Osteoblast (primary cell): ENCODE measurements around the gene ABLIM2. TPM values are rescaled to one million over a fixed set of nuclear protein-coding genes. Genes with fewer than 3 reads are reported as not detected.

Experiments used
- DNase-seq: peaks from one replicate; pipeline ENCODE4 v3.0.0; 2011; ENCODE audit warnings: low spot score, mixed read lengths; ENCODE audit not compliant: insufficient read length; ENCODE audit errors: missing footprints
- H2AFZ ChIP-seq: 2 replicates; pipeline ENCODE4 v1.6.0; 2011; ENCODE audit warnings: mild to moderate bottlenecking, low read length
- H3K27ac ChIP-seq: 2 replicates; pipeline ENCODE4 v1.5.1; 2011; ENCODE audit warnings: mild to moderate bottlenecking, low read depth, low read length, moderate library complexity
- H3K27me3 ChIP-seq: 2 replicates; pipeline ENCODE4 v1.6.0; 2012; ENCODE audit warnings: mild to moderate bottlenecking, control low read depth, inconsistent platforms, low read length, moderate library complexity; ENCODE audit not compliant: insufficient read depth
- H3K36me3 ChIP-seq: 2 replicates; pipeline ENCODE4 v1.5.1; 2011; ENCODE audit warnings: mild to moderate bottlenecking, low read length, control low read depth, moderate library complexity; ENCODE audit not compliant: insufficient read depth
- H3K4me1 ChIP-seq: 2 replicates; pipeline ENCODE4 v1.5.1; 2011; ENCODE audit warnings: mild to moderate bottlenecking, low read length, control low read depth, moderate library complexity; ENCODE audit not compliant: insufficient read depth
- H3K4me2 ChIP-seq: 2 replicates; pipeline ENCODE4 v1.6.0; 2011; ENCODE audit warnings: mild to moderate bottlenecking, low read length; ENCODE audit not compliant: insufficient read depth
- H3K4me3 ChIP-seq: fragments of 200-600 bp; sonication (generic); 3 replicates; pipeline ENCODE4 v1.5.1; 2012; ENCODE audit warnings: mild to moderate bottlenecking, low read length, inconsistent platforms; ENCODE audit not compliant: insufficient read depth
- H3K79me2 ChIP-seq: 2 replicates; pipeline ENCODE4 v1.6.0; 2012; ENCODE audit warnings: mild to moderate bottlenecking, low read length, control low read depth, inconsistent platforms; ENCODE audit not compliant: insufficient read depth
- H3K9me3 ChIP-seq: 2 replicates; pipeline ENCODE4 v1.5.1; 2011; ENCODE audit warnings: low read depth, low read length, control low read depth
- H4K20me1 ChIP-seq: 2 replicates; pipeline ENCODE4 v1.6.0; 2012; ENCODE audit warnings: mild to moderate bottlenecking, low read length, control low read depth; ENCODE audit not compliant: insufficient read depth
- total RNA-seq: library from RNA; depleted of rRNA; stranded (reverse); fragments of >200 nt; gene quantifications from 2 replicates; pipeline ENCODE4 v1.2.3, GENCODE V29; 2012
- TF ChIP-seq, protein P1 (sequence below): IDR thresholded peaks from 2 replicates; pipeline ENCODE4 v1.5.1; 2011; ENCODE audit warnings: mild to moderate bottlenecking, low read depth, low read length, moderate library complexity; ENCODE audit errors: extremely low read depth

Gene ABLIM2
- total RNA-seq, 1 donor, result 0.36 TPM

DNA sequence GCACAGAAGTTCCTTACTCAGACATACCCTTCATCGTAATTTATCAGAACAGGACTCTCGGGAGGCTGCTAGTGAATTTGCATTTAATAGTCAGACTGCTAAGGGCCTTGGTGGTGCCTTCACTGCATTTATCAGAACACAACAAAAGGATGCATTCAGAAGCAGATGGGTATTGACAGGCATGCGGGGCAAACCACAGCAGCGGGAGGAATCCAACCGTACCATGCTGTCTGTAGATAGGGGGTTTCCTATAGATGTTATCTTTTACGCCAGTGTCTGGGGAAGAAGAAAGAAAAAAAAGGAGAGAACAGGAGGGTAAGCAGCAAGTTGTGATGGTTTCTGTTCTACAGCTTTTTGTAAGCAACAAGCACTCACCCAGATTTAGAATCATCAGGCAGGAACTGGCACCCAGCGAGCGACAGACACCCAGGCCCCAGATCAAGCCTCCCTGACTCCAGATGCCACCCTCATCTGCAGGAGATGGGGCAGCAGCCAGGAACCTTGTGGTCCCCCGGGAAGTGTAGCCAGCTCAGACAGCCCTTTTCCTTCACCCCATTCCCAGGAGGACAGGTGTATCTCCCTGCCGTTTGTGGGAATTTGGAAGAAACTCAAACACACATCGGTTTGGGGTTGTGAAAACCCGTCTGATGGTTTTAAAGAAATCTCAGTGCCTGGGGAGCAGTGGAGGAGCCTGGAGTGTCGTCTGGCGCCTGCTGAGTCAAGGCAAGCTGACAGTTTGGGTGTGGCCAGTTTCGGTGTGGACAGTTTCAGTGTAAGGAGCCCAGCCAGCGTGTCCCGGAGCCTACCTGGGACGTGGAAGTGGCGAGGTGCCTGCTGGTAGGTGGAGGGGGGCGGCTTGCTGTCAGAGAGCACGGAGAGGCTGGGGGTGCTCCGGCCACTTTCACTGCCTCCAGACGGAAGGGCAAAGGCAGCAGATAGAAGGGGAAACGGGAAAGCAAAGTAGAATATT, 138.9 kb downstream of the ABLIM2 start:
- H3K9me3 ChIP-seq, result no peaks in the 10 kb centered on the region
- no peak overlapping the region for H3K4me3 ChIP-seq
- H3K79me2 ChIP-seq, result no peaks in the 10 kb centered on the region
- H4K20me1 ChIP-seq, result no peaks in the 10 kb centered on the region
- no peak overlapping the region for H2AFZ ChIP-seq
- H3K36me3 ChIP-seq, result no peaks in the 10 kb centered on the region
- H3K27me3 ChIP-seq, result peaks cover 46% of the 10 kb centered on the region
- H3K4me2 ChIP-seq, result no peak overlapping the region
- no peak overlapping the region for H3K27ac ChIP-seq
- peak; percentile 83 for DNase-seq
- TF ChIP-seq, protein P1, sequence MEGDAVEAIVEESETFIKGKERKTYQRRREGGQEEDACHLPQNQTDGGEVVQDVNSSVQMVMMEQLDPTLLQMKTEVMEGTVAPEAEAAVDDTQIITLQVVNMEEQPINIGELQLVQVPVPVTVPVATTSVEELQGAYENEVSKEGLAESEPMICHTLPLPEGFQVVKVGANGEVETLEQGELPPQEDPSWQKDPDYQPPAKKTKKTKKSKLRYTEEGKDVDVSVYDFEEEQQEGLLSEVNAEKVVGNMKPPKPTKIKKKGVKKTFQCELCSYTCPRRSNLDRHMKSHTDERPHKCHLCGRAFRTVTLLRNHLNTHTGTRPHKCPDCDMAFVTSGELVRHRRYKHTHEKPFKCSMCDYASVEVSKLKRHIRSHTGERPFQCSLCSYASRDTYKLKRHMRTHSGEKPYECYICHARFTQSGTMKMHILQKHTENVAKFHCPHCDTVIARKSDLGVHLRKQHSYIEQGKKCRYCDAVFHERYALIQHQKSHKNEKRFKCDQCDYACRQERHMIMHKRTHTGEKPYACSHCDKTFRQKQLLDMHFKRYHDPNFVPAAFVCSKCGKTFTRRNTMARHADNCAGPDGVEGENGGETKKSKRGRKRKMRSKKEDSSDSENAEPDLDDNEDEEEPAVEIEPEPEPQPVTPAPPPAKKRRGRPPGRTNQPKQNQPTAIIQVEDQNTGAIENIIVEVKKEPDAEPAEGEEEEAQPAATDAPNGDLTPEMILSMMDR, result no peak
- H3K4me1 ChIP-seq, result no peaks in the 10 kb centered on the region

- no peak overlapping the region for H3K4me3 ChIP-seq
- H4K20me1 ChIP-seq, result no peaks in the 10 kb centered on the region
- DNase-seq, result peak; percentile 36
- no peaks in the 10 kb centered on the region for H3K36me3 ChIP-seq
- TF ChIP-seq, protein P1, result no peak
- H3K27me3 ChIP-seq, result peaks cover 52% of the 10 kb centered on the region
- no peaks in the 10 kb centered on the region for H3K79me2 ChIP-seq
- no peaks in the 10 kb centered on the region for H3K9me3 ChIP-seq
- no peak overlapping the region for H2AFZ ChIP-seq
- H3K4me1 ChIP-seq, result no peaks in the 10 kb centered on the region
- H3K4me2 ChIP-seq, result no peak overlapping the region
- no peak overlapping the region for H3K27ac ChIP-seq
These were observed 142.1 kb downstream of the ABLIM2 start for GRCh38 chr4:8016527-8016926.

DNA sequence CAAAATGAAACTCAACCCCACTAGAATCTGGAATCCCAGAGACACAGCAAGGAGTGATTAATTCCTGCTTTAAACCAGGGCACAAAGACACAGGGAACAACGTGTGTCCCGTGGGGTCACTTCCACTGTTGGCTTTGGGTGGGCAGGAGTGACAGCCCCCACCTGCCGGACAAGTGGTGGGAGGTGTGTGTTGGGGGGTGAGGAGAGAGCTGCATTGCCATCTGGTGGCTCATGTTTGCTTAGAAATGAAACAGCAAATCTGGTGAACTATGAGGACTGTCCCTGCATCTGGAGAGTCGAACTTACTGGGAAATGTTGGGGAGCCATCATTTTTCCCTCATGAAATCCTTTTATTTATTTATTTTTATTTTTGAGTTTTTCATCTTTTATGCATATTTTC, 143.1 kb downstream of the ABLIM2 start:
- Histone ChIP-seq H3K4me2 (peak overlapping the region; percentile 77), H3K4me1 (no peaks in the 10 kb centered on the region), H3K79me2 (no peaks in the 10 kb centered on the region), H3K9me3 (no peaks in the 10 kb centered on the region), H3K27ac (no peak overlapping the region), H2AFZ (peak overlapping the region; percentile 14), H3K36me3 (no peaks in the 10 kb centered on the region), H4K20me1 (no peaks in the 10 kb centered on the region), H3K4me3 (peak overlapping the region; percentile 61), H3K27me3 (peaks cover 58% of the 10 kb centered on the region)
- TF ChIP-seq, protein P1, result peak; percentile 53
- DNase-seq, result peak; percentile 36

GRCh38 chr4:8013976-8014726, 144.5 kb downstream of the ABLIM2 start:
- no peaks in the 10 kb centered on the region for H4K20me1 ChIP-seq
- no peaks in the 10 kb centered on the region for H3K9me3 ChIP-seq
- no peaks in the 10 kb centered on the region for H3K4me1 ChIP-seq
- peak; percentile 44 for DNase-seq
- no peak overlapping the region for H3K27ac ChIP-seq
- no peak overlapping the region for H3K4me3 ChIP-seq
- H3K27me3 ChIP-seq, result peaks cover 63% of the 10 kb centered on the region
- H3K79me2 ChIP-seq, result no peaks in the 10 kb centered on the region
- H3K36me3 ChIP-seq, result no peaks in the 10 kb centered on the region
- H3K4me2 ChIP-seq, result no peak overlapping the region
- H2AFZ ChIP-seq, result no peak overlapping the region
- TF ChIP-seq, protein P1, result no peak
